GM18907 (cell line): ENCODE results near the gene SSU72.
A peak's percentile ranks its signal among the peaks of the same experiment; 100 is the strongest.
"Not testable (repeated sequence)": the region's sequence is repeated elsewhere in the genome, so short reads cannot be mapped to it uniquely, and the experiment has no call there.

Experiments used
- ATAC-seq: cut with Tn5 transposase; IDR thresholded peaks from one replicate; pipeline ENCODE4 v1.9.1; 2021; ENCODE audit warnings: mild to moderate bottlenecking, moderate library complexity; ENCODE audit not compliant: unreplicated experiment

SSU72 gene

GRCh38 chr1:1529936-1530335 lies 44.7 kb downstream of the SSU72 start:
- no peak for ATAC-seq

- no peak for ATAC-seq
These were observed 45.3 kb downstream of the SSU72 start for GRCh38 chr1:1529321-1529720.

DNA sequence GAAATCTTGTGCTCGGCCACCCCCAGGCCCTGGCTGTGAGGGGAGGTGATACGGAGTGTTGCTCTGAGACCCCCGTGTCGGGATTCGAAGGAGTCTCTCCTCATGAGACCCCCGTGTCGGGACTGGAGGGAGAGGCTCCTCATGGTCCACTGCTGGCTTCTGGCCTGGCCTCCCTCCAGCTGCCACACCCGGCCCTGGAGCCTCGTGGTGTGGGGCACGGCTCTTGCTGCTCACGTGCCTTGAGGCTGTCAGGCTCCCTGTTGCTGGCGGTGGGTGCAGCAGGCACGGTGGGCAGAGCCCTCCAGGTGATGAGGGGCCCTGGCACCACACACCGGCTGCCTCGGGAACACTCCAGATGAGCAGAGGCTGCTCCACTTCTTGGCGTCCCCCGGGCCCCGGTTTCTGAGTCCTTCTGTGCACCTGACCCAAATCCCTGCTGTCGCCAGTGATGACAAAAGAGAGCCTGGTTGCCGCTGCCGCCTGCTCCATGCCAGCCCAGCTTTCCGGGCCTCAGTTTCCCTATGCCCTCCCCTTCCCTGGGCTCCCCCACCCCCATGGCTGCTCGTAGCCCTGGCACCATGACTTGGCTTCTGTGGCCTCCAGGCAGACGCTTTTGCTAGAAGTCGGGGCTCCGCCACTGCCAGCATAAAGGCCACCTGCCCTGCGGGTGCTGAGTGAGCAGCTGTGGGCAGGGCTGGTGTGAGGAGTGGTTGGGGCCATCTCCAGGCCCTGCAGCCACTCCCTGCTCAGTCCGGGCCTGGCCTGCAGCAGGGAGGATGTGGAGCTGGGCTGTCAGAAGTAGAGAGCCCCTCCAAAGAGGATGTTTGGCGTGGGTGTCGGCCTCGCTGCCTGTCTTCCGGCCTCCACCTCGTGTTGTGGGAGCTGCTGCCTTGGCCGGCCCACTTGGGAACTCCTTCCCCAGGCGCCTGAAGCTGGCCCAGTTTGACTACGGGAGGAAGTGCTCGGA lies 46.1 kb downstream of the SSU72 start:
- ATAC-seq = no peak

- no peak for ATAC-seq
These were observed 47.4 kb downstream of the SSU72 start for GRCh38 chr1:1527092-1527816.

GRCh38 chr1:1526476-1526875 lies 48.2 kb downstream of the SSU72 start:
- ATAC-seq = not testable (repeated sequence)

- not testable (repeated sequence) for ATAC-seq
These were observed 49.8 kb downstream of the SSU72 start for GRCh38 chr1:1524750-1525383.

- ATAC-seq = not testable (repeated sequence)
These were observed 51.0 kb downstream of the SSU72 start for GRCh38 chr1:1523651-1524050.

DNA sequence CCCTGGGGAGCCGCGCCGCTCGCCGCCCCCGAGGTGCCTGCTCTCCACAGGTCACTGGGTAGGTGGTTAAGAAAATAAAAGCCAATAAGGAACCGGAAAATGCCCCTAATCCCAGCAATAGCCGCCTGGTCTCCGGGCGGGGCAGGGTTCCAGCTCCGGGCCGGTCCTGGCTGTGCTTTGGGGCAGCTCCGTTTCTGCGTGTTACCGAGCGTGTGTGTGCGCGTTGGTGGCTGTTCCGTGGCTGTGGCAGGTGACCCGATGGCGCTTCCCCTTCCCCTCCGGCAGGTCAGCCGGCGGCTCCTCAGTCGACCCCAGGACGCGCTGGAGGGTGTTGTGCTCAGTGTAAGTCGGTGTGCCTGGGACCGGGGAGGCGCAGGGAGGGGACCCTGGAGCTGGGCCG lies 51.4 kb downstream of the SSU72 start:
- ATAC-seq = not testable (repeated sequence)

- not testable (repeated sequence) for ATAC-seq
These were observed 52.1 kb downstream of the SSU72 start for GRCh38 chr1:1522536-1522935.

- no peak for ATAC-seq
These were observed 53.3 kb downstream of the SSU72 start for GRCh38 chr1:1521331-1521730.

DNA sequence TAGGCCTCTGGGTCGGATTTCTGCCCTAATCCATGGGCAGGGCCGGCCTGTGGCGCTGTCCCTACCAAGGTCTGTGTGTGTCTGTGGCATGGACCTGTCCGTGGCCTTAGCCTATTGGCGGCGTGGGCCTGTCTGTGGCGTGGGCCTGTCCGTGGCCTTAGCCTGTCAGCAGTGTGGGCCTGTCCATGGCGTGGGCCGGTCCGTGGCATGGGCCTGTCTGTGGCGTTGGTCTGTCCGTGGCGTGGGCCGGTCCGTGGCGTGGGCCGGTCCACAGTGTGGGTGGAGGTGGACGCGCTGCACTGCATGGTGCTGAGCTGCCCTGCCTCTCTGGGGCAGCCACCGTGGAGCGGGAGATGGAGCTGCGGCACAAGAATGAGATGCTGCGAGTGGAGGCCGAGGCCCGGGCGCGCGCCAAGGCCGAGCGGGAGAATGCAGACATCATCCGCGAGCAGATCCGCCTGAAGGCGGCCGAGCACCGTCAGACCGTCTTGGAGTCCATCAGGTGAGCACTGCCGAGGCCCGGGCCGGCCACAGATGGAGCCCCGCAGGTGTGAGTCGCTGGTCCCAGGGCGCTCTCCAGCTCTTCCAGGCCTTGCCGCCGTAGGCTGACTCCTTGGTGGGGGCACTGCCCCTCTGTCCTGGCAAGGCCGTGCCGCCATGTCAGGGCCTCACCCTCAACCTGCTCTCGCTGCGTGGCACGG lies 54.7 kb downstream of the SSU72 start:
- ATAC-seq = not testable (repeated sequence)

DNA sequence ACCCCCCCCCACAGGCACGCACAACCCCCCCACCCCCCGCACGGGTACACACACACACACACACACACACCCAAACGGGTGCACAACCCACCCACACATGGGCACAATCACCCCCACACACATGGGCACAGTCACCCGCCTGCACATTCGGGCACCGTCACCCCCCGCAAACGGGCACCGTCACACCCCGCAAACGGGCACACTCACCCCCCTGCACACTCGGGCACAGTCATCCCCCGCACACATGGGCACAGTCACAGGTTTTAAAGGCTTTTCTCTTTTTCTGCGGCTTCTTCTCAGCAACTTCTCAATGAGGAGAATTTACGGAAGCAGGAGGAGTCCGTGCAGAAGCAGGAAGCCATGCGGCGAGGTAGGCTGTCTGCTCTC lies 56.0 kb downstream of the SSU72 start:
- not testable (repeated sequence) for ATAC-seq

- ATAC-seq = no peak
These were observed 56.6 kb downstream of the SSU72 start for GRCh38 chr1:1517973-1518620.

- not testable (repeated sequence) for ATAC-seq
These were observed 57.7 kb downstream of the SSU72 start for GRCh38 chr1:1516923-1517322.

DNA sequence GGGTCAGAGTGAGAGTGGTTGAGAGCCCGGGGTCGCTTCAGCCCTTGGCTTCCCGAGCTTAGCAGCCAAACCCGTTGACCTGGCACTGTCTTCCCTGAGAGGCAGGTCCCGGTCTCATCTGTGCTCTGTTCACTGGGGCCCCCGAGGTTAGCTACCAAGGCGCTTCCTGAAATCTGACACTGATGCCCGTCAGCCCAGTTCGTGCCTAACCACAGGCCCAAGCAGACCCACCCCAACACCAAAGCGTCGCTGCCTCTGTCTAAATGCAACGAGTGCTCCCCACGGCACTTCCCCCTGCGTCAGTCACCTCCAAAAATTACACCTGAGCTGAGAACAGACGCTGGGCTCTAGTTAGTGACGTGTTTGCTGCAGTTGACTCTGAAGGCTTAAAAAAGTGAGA lies 60.3 kb downstream of the SSU72 start:
- ATAC-seq = not testable (repeated sequence)

GRCh38 chr1:1513675-1514074 lies 61.0 kb downstream of the SSU72 start:
- not testable (repeated sequence) for ATAC-seq

- peak; percentile 16 for ATAC-seq
These were observed 62.2 kb downstream of the SSU72 start for GRCh38 chr1:1512425-1512824.

DNA sequence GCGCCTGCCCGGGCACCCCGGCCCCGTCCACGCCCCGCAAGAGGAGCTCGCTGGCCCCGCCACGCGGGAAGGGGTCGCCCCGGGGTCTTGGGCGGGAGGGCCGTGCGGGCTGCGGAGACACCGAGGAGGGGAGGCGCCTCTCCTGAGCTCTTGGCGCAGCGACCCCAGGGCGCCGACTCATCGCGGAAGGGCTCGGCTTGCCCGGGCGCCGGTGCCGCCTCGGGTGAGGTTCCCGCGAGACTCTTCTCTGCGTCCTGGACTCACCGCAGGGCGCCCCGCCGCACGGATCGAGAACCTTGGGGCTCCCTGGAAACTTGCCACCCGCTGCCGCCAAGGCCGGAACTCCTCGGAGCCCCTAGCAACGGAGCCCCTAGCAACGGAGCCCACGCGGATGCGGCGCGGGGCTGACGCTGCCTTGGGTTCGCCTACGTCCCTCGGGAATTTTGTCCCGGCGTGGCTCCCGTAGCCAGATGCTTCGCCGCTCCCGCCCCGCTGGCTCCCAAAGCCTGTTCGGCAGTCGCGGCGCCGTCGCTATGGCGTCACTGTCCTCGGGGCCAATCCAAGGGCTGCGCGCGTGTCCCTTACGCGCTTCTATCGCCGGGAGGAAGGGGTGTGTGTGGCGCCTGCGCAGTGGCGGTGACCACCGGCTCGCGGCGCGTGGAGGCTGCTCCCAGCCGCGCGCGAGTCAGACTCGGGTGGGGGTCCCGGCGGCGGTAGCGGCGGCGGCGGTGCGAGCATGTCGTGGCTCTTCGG lies 63.0 kb downstream of the SSU72 start, which contains the start of gene ATAD3A:
Gene ATAD3A, plus strand, starts transcription at position 630 of the 753 bp plus-strand sequence. Its CDS starts 107 bp downstream, at position 737.
- peak; percentile 82 for ATAC-seq

DNA sequence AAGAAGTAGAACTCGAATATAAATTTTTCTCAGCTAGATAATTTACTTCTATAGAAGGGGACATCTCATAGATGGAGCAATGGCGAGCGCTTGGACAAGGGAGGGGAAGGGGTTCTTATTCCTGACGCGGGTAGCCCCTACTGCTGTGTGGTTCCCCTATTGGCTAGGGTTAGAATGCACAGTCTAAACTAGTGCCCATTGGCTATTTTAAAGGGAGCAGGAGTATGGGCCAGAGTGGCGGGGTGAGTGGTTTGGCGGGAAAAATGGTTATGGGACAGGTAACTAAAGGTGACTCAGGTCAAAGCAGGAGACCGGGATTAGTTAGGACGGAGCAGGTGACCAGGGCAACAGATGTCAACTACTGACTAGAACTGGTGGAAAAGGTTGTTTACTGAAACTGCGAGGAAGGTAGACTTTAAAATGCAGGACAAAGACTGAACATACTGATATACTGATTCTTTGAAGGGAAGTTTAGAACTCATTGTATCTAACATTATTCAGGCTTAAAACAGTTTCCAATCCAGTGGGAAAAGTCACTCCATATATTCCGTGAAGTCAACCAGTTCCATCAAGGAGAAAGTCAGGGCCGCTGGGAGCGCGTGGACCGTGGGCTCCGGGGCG lies 63.6 kb downstream of the SSU72 start:
- no peak for ATAC-seq
